Choroid plexus epithelial cell (primary cell): ENCODE data around the gene TAF8.

ENCODE experiments used
- DNase-seq: peaks from one replicate; pipeline ENCODE4 v3.0.0-alpha.2; 2010; ENCODE audit warnings: low read depth
- H3K4me3 ChIP-seq: 2 replicates; pipeline ENCODE4 v1.5.1; 2011; ENCODE audit warnings: low read depth, mild to moderate bottlenecking, control low read depth, low read length, moderate library complexity
- CTCF ChIP-seq: conservative IDR thresholded peaks from 2 replicates; pipeline ENCODE4 v1.5.1; 2011; ENCODE audit warnings: low read depth, mild to moderate bottlenecking, control low read depth, inconsistent platforms, low read length, moderate library complexity

Gene TAF8

GRCh38 chr6:42068173-42068572, 17.8 kb downstream of the TAF8 start:
- TF ChIP-seq CTCF: no peak
- no peak for DNase-seq
- H3K4me3 ChIP-seq: no peak overlapping the region

GRCh38 chr6:42068872-42069522, 18.7 kb downstream of the TAF8 start:
- TF ChIP-seq CTCF: peak; percentile 12
- no peak overlapping the region for H3K4me3 ChIP-seq
- no peak for DNase-seq

- no peak for TF ChIP-seq CTCF
- no peak overlapping the region for H3K4me3 ChIP-seq
- DNase-seq: no peak
These were observed 21.7 kb downstream of the TAF8 start for GRCh38 chr6:42071881-42072583.

GRCh38 chr6:42073287-42073686, 23.0 kb downstream of the TAF8 start:
- no peak for TF ChIP-seq CTCF
- DNase-seq: no peak
- no peak overlapping the region for H3K4me3 ChIP-seq

- no peak overlapping the region for H3K4me3 ChIP-seq
- peak; percentile 98 for TF ChIP-seq CTCF
- DNase-seq: peak; percentile 83
These were observed 25.0 kb downstream of the TAF8 start for GRCh38 chr6:42075159-42075838.

- H3K4me3 ChIP-seq: no peak overlapping the region
- TF ChIP-seq CTCF: no peak
- no peak for DNase-seq
These were observed 28.1 kb downstream of the TAF8 start for GRCh38 chr6:42078386-42078785.
